ENCODE data around the gene EHD4.

EHD4 gene

DNA sequence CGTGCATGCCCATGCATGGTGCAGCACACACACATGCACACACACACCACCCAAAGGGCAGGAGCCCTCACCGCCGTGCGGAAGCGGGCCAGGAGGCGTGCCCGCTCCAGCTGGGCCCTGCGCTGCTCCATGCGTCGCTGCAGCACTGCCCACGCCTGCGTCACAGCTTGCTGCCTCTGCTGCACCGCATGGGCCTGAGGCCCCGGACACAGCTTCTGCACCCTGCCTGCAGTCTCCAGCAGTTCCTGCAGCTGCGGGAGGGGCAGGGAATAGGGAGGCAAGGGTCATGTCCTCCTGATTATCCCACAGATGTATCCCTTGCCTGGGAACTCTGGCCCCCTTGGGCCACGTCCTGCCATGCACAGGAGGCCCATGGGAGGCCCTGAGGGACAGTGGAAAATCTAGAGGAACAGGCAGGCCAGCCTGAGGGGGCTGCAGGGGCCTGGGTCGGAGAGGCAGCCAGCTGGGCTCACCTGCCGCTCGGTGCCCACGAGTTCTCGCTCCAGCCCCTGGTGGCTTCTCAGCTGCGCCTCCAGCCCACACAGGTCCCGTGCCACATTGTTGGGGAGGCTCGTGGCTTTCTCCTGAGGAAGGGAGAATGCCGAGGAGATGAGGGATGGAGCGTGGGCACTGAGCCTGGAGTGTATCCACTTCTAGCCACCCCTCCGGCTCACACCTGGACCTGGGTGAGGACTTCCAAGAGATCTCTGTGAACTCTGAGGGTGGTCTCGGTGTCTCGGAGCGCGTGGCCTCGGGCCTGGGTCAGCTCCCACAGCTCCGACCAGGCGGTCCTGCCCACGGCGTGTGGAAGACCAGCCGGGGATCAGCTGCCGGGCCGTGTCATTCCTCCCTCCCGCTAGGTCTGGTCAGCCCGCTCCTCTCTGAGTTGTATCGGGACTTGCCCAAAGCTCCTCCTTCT lies 102.3 kb downstream of the EHD4 start:
- no peak for DNase-seq (ENCODE audit: low read depth)
- peaks cover 24% of the 10 kb centered on the region for H3K4me1 ChIP-seq (ENCODE audit: control insufficient read depth, insufficient read depth, low read length)
- H3K36me3 ChIP-seq (ENCODE audit: control insufficient read depth, insufficient read depth, low read length, severe bottlenecking): no peaks in the 10 kb centered on the region
- H3K9ac ChIP-seq (ENCODE audit: low read length): no peak overlapping the region
- no peak overlapping the region for H3K4me3 ChIP-seq (ENCODE audit: low read length)
- no peaks in the 10 kb centered on the region for H3K9me3 ChIP-seq (ENCODE audit: control insufficient read depth, low read length)
- peaks cover 25% of the 10 kb centered on the region for H3K27me3 ChIP-seq (replicated peaks; ENCODE audit: control insufficient read depth, insufficient read depth, low read length)

DNA sequence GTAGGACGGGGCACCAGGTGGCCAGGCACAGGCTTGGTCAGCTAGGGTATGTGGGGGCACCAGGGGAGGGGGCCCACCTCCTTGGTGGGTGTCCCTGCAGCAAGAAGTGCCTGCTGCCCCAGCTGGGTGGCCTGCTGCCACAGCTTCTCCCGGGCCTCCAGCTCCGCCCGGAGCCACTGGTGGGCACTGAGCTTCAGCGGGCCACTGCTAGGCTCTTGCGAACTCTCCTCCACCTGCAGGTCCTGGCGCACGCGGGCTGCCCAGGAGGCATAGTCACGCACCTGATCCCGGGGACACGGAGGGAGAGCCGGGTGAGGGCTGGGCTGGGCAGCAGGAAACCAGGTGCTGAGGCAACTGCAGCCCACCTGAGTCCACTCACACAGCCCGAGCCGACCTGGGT lies 104.0 kb downstream of the EHD4 start:
- Histone ChIP-seq H3K9ac (ENCODE audit: low read length) (no peak overlapping the region), H3K27me3 (replicated peaks; ENCODE audit: control insufficient read depth, insufficient read depth, low read length) (peaks cover 17% of the 10 kb centered on the region), H3K36me3 (ENCODE audit: control insufficient read depth, insufficient read depth, low read length, severe bottlenecking) (no peaks in the 10 kb centered on the region), H3K4me1 (ENCODE audit: control insufficient read depth, insufficient read depth, low read length) (peaks cover 24% of the 10 kb centered on the region), H3K4me3 (ENCODE audit: low read length) (no peak overlapping the region), H3K9me3 (ENCODE audit: control insufficient read depth, low read length) (no peaks in the 10 kb centered on the region)
- no peak for DNase-seq (ENCODE audit: low read depth)

DNA sequence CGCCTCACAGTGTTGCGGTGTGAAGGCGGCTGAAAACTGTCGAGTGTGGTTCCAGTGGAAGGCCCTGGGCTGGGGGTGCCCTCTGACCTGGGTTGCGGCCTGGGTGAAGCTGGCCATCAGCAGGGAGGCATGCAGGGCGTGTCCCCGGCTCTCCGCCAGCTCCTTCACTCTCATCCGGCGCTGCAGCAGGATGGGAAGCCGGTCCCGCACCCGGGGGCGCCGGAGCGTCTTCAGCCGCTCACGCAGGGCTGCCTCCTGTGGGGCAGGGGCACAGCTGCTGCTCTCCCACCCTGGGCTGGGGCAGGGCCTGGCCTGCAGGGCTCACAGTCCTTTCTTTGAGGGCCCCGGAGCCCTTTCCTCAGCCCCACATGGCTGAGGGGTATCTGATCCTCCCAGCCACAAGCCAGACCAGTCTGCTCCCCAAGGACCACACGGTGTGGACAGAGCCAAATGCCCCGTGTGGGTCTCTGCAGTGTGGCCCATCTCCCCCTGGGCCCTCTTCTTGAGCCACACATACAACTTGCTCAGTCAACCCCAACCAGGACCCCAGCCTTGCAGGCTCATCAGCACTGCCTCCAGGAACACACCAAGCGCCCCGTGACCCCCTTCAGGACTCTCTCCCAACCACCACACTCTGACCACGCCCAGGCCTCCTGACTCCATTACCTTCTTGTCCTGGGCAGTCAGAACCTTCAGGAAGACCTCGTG lies 105.3 kb downstream of the EHD4 start:
- H3K9me3 ChIP-seq (ENCODE audit: control insufficient read depth, low read length): no peaks in the 10 kb centered on the region
- H3K27me3 ChIP-seq (replicated peaks; ENCODE audit: control insufficient read depth, insufficient read depth, low read length): peaks cover 18% of the 10 kb centered on the region
- no peak overlapping the region for H3K9ac ChIP-seq (ENCODE audit: low read length)
- no peak overlapping the region for H3K4me3 ChIP-seq (ENCODE audit: low read length)
- DNase-seq (ENCODE audit: low read depth): no peak
- H3K36me3 ChIP-seq (ENCODE audit: control insufficient read depth, insufficient read depth, low read length, severe bottlenecking): no peaks in the 10 kb centered on the region
- H3K4me1 ChIP-seq (ENCODE audit: control insufficient read depth, insufficient read depth, low read length): peaks cover 24% of the 10 kb centered on the region

DNA sequence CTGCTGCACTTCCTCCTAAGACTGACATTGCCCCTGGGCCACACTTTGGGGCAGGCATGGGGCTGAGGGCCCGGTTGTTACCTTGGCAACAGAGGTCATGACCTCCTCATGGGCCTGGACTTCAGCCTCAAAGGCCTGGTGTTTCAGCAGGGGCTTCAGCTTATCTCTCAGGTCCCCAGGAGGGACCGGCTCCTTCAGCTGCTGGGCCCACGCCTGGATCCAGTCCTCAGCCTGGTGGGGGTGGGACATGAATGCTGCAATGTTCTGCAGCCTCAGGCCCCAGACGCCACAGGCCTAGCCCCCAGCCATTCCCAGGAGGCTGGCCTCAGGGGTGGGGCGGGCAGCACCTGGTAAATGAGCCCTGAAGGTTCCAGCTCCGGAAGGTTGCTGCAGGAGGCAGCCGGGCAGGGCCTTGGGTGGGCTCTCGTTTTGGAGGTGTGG lies 106.1 kb downstream of the EHD4 start:
- peaks cover 24% of the 10 kb centered on the region for H3K4me1 ChIP-seq (ENCODE audit: control insufficient read depth, insufficient read depth, low read length)
- no peaks in the 10 kb centered on the region for H3K36me3 ChIP-seq (ENCODE audit: control insufficient read depth, insufficient read depth, low read length, severe bottlenecking)
- no peak for DNase-seq (ENCODE audit: low read depth)
- H3K4me3 ChIP-seq (ENCODE audit: low read length): no peak overlapping the region
- no peaks in the 10 kb centered on the region for H3K9me3 ChIP-seq (ENCODE audit: control insufficient read depth, low read length)
- H3K27me3 ChIP-seq (replicated peaks; ENCODE audit: control insufficient read depth, insufficient read depth, low read length): peaks cover 17% of the 10 kb centered on the region
- H3K9ac ChIP-seq (ENCODE audit: low read length): no peak overlapping the region

DNA sequence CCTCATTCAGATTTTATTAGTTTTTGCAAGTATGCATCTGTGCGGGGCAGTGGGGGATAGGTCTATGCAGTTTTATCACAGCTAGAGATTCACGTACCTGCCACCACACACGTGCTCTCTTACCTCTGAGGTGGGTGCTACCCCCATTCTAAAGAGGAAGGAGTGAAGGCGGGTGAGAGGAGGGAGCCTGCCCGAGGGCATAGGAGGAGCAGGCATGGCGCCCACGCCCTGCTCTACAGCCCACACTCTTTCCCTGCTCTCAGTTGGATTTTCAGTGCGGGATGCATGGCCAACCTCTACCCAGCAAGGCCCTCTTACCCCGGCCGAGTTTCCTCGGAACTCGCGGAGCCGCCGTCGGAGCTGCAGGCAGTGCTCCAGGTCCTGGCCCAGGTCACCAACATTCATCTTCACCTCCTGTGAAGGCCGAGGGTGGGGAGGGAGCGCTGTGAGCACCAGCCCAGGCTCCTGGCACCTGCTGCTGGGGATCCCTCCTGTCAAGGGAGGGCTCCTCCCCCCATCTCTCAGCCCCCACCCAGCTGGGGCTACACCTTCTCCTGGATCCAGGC lies 106.8 kb downstream of the EHD4 start:
- Histone ChIP-seq H3K36me3 (ENCODE audit: control insufficient read depth, insufficient read depth, low read length, severe bottlenecking) (no peaks in the 10 kb centered on the region), H3K9me3 (ENCODE audit: control insufficient read depth, low read length) (no peaks in the 10 kb centered on the region), H3K4me3 (ENCODE audit: low read length) (no peak overlapping the region), H3K9ac (ENCODE audit: low read length) (no peak overlapping the region), H3K27me3 (replicated peaks; ENCODE audit: control insufficient read depth, insufficient read depth, low read length) (peaks cover 17% of the 10 kb centered on the region), H3K4me1 (ENCODE audit: control insufficient read depth, insufficient read depth, low read length) (peaks cover 17% of the 10 kb centered on the region)
- DNase-seq (ENCODE audit: low read depth): no peak

DNA sequence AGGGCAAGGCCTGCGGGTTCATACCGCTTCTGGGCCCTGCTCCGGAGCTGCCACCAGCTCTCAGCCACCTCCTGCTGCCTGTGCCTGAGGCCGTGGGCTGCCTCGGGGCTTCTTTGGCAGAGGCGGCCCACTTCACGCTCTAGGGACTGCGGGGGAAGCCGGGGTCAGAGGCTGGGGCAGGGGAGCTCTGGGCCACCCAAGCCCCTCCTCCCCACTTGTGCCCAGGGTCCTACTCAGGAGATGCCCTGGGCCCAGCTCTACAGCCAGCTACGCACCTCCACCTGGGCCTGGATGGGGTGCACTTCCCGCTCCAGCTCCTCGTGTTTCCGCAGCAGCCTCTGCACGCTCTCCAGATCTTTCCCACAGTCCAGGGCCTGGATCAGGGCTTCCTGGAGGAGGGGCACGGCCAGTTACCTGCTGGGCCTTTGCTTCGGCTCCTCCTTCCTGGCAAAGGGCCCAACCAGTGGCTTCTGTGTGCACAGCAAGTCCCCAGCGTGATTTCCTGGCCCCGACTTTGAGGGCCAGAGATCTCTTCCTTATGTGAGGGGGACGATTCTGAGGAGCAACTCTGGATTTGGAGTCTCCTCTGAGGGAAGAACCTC lies 109.7 kb downstream of the EHD4 start:
- Histone ChIP-seq H3K9ac (ENCODE audit: low read length) (no peak overlapping the region), H3K9me3 (ENCODE audit: control insufficient read depth, low read length) (no peaks in the 10 kb centered on the region), H3K4me3 (ENCODE audit: low read length) (no peak overlapping the region), H3K36me3 (ENCODE audit: control insufficient read depth, insufficient read depth, low read length, severe bottlenecking) (no peaks in the 10 kb centered on the region), H3K27me3 (replicated peaks; ENCODE audit: control insufficient read depth, insufficient read depth, low read length) (peaks cover 22% of the 10 kb centered on the region), H3K4me1 (ENCODE audit: control insufficient read depth, insufficient read depth, low read length) (no peaks in the 10 kb centered on the region)
- no peak for DNase-seq (ENCODE audit: low read depth)

DNA sequence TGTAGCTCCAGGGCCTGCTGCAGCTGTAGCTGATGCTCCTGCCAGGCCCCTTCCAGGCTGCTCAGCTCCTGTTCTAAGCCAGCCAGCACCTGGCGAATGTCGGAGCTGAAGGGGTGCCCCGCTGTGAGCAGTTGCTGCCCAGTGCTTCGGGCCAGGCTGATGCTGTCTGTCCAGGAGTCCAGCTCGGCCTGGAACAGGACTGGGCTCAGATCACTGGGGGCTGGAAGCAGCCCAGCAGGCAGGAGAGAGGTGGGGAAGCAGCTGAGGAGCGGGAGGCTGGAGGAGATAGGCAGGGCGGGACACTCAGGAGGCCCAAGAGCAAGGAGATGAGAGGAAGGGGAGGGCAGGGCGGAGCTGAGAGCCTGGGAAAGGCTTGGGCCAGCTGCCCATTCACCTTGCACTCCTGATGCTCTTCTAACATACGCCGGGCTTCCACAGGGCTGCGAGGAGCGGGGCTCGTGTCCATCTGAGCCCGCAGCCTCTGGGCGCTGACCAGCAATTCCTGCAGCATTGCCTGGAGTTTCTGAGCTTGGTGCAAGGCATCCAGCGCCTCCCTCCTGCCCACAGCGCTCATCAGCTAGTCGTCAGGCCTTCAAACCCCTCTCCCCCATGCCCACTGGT lies 110.5 kb downstream of the EHD4 start:
- Histone ChIP-seq H3K27me3 (replicated peaks; ENCODE audit: control insufficient read depth, insufficient read depth, low read length) (peaks cover 22% of the 10 kb centered on the region), H3K36me3 (ENCODE audit: control insufficient read depth, insufficient read depth, low read length, severe bottlenecking) (no peaks in the 10 kb centered on the region), H3K9ac (ENCODE audit: low read length) (no peak overlapping the region), H3K4me1 (ENCODE audit: control insufficient read depth, insufficient read depth, low read length) (no peaks in the 10 kb centered on the region), H3K4me3 (ENCODE audit: low read length) (no peak overlapping the region), H3K9me3 (ENCODE audit: control insufficient read depth, low read length) (no peaks in the 10 kb centered on the region)
- no peak for DNase-seq (ENCODE audit: low read depth)

DNA sequence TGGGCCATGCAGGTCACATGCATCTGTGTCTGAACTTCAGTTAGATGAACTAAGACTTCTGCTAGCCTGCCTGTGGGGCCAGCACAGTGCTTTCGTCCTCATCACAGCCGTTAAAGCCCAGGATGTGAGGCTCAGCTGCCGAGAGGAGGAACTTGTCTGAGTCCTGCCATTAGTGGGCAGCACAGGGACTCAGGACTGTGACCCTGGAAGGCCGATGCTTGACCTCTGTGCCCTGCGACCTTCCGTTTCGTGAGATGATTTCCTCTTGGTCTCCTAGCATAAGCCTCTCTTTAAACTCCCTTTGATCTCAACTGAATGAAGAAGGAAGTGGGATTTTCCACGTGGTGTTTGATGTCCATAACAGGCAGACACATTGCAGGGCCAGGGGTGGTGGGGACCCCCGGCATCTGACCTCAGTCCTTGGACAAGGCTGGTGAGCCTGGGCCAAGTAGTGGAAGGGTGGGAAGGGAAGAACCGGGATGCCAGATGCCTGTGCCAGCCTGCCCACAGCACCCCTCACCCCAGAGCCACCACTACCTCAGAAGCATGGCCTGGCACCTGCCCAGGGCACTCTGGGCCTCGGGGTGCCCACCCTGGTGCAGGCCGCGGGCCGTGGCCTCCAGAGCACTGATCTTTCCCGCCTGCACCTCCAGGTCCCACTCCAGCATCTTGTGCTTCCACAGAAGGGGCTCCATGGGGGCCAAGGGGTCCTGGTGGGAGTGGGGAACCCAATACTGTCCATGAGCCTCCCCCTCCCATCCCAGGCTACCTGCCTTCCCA lies 112.1 kb downstream of the EHD4 start:
- Histone ChIP-seq H3K4me1 (ENCODE audit: control insufficient read depth, insufficient read depth, low read length) (no peaks in the 10 kb centered on the region), H3K9ac (ENCODE audit: low read length) (no peak overlapping the region), H3K36me3 (ENCODE audit: control insufficient read depth, insufficient read depth, low read length, severe bottlenecking) (no peaks in the 10 kb centered on the region), H3K9me3 (ENCODE audit: control insufficient read depth, low read length) (no peaks in the 10 kb centered on the region), H3K27me3 (replicated peaks; ENCODE audit: control insufficient read depth, insufficient read depth, low read length) (peaks cover 24% of the 10 kb centered on the region), H3K4me3 (ENCODE audit: low read length) (no peak overlapping the region)
- no peak for DNase-seq (ENCODE audit: low read depth)

DNA sequence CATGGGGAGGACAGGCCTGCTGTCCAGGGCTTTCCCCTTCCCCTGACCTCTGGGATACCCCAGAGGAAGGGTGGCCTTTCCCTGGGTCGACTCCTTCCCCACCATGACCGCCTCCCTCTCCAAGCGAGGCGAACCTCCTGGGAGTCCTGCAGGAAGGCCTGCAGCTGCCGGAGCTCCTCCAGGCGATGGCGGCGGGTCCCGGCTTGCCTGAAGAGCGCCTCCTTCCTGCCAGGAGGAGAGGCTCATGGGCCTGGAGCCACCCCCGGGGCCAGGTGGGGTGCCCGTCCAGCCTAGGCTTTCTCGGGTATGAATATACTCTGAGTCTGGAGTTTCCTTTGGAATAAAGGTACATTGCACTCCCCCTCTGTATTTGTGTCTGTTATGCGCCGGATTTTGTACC lies 113.6 kb downstream of the EHD4 start:
- Histone ChIP-seq H3K36me3 (ENCODE audit: control insufficient read depth, insufficient read depth, low read length, severe bottlenecking) (no peaks in the 10 kb centered on the region), H3K9ac (ENCODE audit: low read length) (no peak overlapping the region), H3K4me3 (ENCODE audit: low read length) (no peak overlapping the region), H3K4me1 (ENCODE audit: control insufficient read depth, insufficient read depth, low read length) (no peaks in the 10 kb centered on the region), H3K27me3 (replicated peaks; ENCODE audit: control insufficient read depth, insufficient read depth, low read length) (peaks cover 37% of the 10 kb centered on the region), H3K9me3 (ENCODE audit: control insufficient read depth, low read length) (no peaks in the 10 kb centered on the region)
- no peak for DNase-seq (ENCODE audit: low read depth)

DNA sequence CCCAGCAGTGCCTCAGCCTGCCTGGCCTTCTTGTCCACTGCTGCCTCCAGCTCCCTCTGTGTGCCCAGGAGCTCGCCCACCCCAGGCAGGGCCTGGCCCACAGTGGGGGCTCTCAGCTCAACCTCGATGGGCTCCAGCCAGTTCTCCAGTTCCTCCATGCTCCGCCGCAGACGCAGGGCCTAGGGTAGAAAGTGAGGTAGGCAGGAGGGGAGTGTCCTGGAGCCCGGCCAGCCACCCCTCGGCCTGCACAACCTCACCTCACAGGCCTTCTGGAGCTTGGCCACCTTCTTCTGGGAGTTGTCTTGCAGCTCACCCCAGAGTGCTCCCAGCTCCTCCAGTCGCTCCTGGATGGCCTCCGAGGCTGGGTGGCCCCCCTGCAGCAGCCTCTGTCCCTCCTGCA lies 115.0 kb downstream of the EHD4 start:
- Histone ChIP-seq H3K9ac (ENCODE audit: low read length) (no peak overlapping the region), H3K27me3 (replicated peaks; ENCODE audit: control insufficient read depth, insufficient read depth, low read length) (peaks cover 37% of the 10 kb centered on the region), H3K9me3 (ENCODE audit: control insufficient read depth, low read length) (no peaks in the 10 kb centered on the region), H3K4me3 (ENCODE audit: low read length) (no peak overlapping the region), H3K4me1 (ENCODE audit: control insufficient read depth, insufficient read depth, low read length) (no peaks in the 10 kb centered on the region), H3K36me3 (ENCODE audit: control insufficient read depth, insufficient read depth, low read length, severe bottlenecking) (no peaks in the 10 kb centered on the region)
- no peak for DNase-seq (ENCODE audit: low read depth)
